Measurements from ENCODE around the gene OSBPL2. TPM values are rescaled to one million over a fixed set of nuclear protein-coding genes. Genes with fewer than 3 reads are reported as not detected.

The OSBPL2 gene
- total RNA-seq, 1 experiment from 2014 or later = 41.4 TPM

DNA sequence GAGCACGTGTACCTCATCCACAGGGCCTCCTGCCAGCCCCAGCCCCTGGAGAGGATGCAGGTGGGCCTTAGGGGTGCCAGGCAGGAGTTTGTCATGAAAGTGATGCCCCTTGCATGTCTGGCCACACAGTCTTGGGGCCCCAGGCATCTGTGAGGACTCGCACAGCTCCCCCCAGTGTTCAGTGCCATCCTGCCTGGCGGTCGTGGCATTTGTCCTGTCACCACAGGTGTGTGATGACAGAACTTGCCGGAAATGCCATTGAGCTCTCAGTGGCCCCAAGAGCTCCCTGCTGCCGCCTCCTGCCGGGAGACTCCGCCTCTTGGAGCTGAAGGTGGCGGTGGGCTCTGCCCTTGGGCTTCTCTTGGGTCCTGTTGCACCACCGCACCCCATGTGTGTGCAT lies 33.9 kb downstream of the OSBPL2 start:
- in situ Hi-C loops (cut with HindIII; ENCODE audit: low pct_unique_long_range_greater_than_20kb, low sequenced_read_pairs) = no loop called here
- no peaks in the 10 kb centered on the region for H3K27me3 ChIP-seq (ENCODE audit: control insufficient read depth, insufficient read depth, low read length)
- no peaks in the 10 kb centered on the region for H3K9me3 ChIP-seq (ENCODE audit: control insufficient read depth, insufficient read depth, low read depth, low read length)
- DNase-seq (ENCODE audit: low read depth, low spot score) (no peak), ATAC-seq (no peak)
- ChIA-PET CTCF (interaction anchor here (0.5 to 0.7 kb wide), 2 partner anchors 19 to 211 kb away, joined by 4 read pairs; no protein-coding TSS in a partner anchor), POLR2A (no interaction called here)
- H3K4me1 ChIP-seq (ENCODE audit: control insufficient read depth, insufficient read depth, low read length) = no peaks in the 10 kb centered on the region
- TF ChIP-seq, protein P1, sequence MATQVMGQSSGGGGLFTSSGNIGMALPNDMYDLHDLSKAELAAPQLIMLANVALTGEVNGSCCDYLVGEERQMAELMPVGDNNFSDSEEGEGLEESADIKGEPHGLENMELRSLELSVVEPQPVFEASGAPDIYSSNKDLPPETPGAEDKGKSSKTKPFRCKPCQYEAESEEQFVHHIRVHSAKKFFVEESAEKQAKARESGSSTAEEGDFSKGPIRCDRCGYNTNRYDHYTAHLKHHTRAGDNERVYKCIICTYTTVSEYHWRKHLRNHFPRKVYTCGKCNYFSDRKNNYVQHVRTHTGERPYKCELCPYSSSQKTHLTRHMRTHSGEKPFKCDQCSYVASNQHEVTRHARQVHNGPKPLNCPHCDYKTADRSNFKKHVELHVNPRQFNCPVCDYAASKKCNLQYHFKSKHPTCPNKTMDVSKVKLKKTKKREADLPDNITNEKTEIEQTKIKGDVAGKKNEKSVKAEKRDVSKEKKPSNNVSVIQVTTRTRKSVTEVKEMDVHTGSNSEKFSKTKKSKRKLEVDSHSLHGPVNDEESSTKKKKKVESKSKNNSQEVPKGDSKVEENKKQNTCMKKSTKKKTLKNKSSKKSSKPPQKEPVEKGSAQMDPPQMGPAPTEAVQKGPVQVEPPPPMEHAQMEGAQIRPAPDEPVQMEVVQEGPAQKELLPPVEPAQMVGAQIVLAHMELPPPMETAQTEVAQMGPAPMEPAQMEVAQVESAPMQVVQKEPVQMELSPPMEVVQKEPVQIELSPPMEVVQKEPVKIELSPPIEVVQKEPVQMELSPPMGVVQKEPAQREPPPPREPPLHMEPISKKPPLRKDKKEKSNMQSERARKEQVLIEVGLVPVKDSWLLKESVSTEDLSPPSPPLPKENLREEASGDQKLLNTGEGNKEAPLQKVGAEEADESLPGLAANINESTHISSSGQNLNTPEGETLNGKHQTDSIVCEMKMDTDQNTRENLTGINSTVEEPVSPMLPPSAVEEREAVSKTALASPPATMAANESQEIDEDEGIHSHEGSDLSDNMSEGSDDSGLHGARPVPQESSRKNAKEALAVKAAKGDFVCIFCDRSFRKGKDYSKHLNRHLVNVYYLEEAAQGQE (IDR thresholded peaks at IDR 0.05; ENCODE audit: insufficient read depth in 1 of 2, low read depth in 2 of 2, low read length in 1 of 2) = no peak
- TF ChIP-seq, protein P2, sequence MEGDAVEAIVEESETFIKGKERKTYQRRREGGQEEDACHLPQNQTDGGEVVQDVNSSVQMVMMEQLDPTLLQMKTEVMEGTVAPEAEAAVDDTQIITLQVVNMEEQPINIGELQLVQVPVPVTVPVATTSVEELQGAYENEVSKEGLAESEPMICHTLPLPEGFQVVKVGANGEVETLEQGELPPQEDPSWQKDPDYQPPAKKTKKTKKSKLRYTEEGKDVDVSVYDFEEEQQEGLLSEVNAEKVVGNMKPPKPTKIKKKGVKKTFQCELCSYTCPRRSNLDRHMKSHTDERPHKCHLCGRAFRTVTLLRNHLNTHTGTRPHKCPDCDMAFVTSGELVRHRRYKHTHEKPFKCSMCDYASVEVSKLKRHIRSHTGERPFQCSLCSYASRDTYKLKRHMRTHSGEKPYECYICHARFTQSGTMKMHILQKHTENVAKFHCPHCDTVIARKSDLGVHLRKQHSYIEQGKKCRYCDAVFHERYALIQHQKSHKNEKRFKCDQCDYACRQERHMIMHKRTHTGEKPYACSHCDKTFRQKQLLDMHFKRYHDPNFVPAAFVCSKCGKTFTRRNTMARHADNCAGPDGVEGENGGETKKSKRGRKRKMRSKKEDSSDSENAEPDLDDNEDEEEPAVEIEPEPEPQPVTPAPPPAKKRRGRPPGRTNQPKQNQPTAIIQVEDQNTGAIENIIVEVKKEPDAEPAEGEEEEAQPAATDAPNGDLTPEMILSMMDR (IDR thresholded peaks at IDR 0.05) = no peak
- TF ChIP-seq TCF7L2 (IDR thresholded peaks at IDR 0.05; ENCODE audit: low read depth, low read length) (no peak), SIN3A (IDR thresholded peaks at IDR 0.05; ENCODE audit: borderline replicate concordance, insufficient read depth, low read depth, low read length) (no peak), POLR2AphosphoS5 (IDR thresholded peaks at IDR 0.05; ENCODE audit: low read depth, low read length) (no peak)
- no peaks in the 10 kb centered on the region for H3K36me3 ChIP-seq (ENCODE audit: control insufficient read depth, insufficient read depth, low read length)
- BruUV-seq (replicated peaks) = no TSS peak
- no peak overlapping the region for H3K4me3 ChIP-seq (ENCODE audit: low read depth in 2 of 2, low read length in 2 of 2)
- H3K27ac ChIP-seq (ENCODE audit: low read length) = no peak overlapping the region
- intact Hi-C loops (cut with micrococcal nuclease; ENCODE audit: unreplicated experiment) = no loop called here

DNA sequence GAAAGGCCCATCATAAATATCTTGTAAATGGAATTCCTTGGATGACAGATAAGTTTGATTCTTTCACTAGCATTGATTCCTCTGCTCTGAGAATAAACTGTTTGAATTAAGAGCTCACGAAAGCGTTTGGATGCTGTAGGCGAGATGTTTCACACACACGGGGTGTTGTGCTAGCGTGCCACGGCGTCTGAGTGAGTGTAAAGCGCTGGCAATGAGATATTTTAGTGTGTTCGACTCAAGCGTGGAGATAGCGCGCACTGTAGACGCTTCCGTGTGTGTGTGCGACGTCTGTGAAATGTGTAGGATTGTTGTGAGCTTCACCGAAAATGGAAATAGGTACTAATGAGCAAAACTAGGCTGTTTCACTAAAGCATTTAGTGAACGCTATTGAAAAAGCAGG lies 35.1 kb downstream of the OSBPL2 start:
- intact Hi-C loops (cut with micrococcal nuclease; ENCODE audit: unreplicated experiment) = no loop called here
- TSS peak; percentile 66 for BruUV-seq (replicated peaks)
- Histone ChIP-seq H3K27ac (ENCODE audit: low read length) (no peak overlapping the region), H3K27me3 (ENCODE audit: control insufficient read depth, insufficient read depth, low read length) (no peaks in the 10 kb centered on the region), H3K4me3 (ENCODE audit: low read depth in 2 of 2, low read length in 2 of 2) (no peak overlapping the region), H3K9me3 (ENCODE audit: control insufficient read depth, insufficient read depth, low read depth, low read length) (no peaks in the 10 kb centered on the region), H3K36me3 (ENCODE audit: control insufficient read depth, insufficient read depth, low read length) (no peaks in the 10 kb centered on the region), H3K4me1 (ENCODE audit: control insufficient read depth, insufficient read depth, low read length) (no peaks in the 10 kb centered on the region)
- in situ Hi-C loops (cut with HindIII; ENCODE audit: low pct_unique_long_range_greater_than_20kb, low sequenced_read_pairs) = no loop called here
- ATAC-seq (no peak), DNase-seq (ENCODE audit: low read depth, low spot score) (no peak)
- ChIA-PET POLR2A (no interaction called here), CTCF (interaction anchor here (0.5 kb wide), 1 partner anchor 29 kb away, joined by 3 read pairs; no protein-coding TSS in a partner anchor)
- TF ChIP-seq SIN3A (IDR thresholded peaks at IDR 0.05; ENCODE audit: borderline replicate concordance, insufficient read depth, low read depth, low read length) = no peak
- TF ChIP-seq, protein P2 (IDR thresholded peaks at IDR 0.05) = no peak
- TF ChIP-seq, protein P1 (IDR thresholded peaks at IDR 0.05; ENCODE audit: insufficient read depth in 1 of 2, low read depth in 2 of 2, low read length in 1 of 2) = no peak
- TF ChIP-seq TCF7L2 (IDR thresholded peaks at IDR 0.05; ENCODE audit: low read depth, low read length) = no peak
- no peak for TF ChIP-seq POLR2AphosphoS5 (IDR thresholded peaks at IDR 0.05; ENCODE audit: low read depth, low read length)
